ENCODE results near the gene STX2.

DNA sequence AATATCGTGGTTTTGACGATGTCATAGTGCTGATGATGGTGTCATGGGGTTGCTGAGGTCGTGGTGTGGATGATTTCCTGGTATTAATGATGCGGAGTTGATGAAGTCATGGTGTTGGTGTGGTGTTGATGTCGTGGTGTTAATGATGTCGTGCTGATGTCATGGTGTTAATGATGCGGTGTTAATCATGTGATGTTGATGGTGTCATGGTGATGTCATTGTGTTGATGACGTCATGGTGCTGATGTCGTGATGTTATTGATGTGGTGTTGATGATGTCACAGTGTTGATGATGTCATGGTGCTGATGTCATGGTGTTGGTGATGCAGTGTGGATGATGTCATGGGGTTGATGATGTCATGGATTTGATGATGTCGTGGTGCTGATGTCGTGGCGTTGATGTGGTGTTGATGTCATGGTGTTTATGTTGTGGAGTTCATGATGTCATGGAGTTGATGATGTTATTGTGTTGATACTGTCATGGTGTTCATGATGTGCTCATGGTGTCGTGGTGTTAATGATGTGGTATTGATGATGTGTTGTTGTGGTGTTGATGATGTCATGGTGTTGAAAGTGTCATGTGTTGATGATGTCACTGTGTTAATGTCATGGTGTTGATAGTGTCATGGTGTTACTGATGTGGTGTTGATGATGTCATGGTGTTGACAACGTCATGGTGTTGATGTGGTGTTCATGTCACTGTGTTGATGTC is 74.4 kb downstream of the STX2 start:
- TF ChIP-seq, protein P1, sequence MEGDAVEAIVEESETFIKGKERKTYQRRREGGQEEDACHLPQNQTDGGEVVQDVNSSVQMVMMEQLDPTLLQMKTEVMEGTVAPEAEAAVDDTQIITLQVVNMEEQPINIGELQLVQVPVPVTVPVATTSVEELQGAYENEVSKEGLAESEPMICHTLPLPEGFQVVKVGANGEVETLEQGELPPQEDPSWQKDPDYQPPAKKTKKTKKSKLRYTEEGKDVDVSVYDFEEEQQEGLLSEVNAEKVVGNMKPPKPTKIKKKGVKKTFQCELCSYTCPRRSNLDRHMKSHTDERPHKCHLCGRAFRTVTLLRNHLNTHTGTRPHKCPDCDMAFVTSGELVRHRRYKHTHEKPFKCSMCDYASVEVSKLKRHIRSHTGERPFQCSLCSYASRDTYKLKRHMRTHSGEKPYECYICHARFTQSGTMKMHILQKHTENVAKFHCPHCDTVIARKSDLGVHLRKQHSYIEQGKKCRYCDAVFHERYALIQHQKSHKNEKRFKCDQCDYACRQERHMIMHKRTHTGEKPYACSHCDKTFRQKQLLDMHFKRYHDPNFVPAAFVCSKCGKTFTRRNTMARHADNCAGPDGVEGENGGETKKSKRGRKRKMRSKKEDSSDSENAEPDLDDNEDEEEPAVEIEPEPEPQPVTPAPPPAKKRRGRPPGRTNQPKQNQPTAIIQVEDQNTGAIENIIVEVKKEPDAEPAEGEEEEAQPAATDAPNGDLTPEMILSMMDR (conservative IDR thresholded peaks at IDR 0.05; ENCODE audit: low read length) = no peak
- TF ChIP-seq EZH2phosphoT487 (IDR thresholded peaks at IDR 0.05; ENCODE audit: borderline replicate concordance) = no peak

Measured in Loucy (cell line).